ENCODE data around the gene ARVCF.
"Not testable (repeated sequence)": the region's sequence is repeated elsewhere in the genome, so short reads cannot be mapped to it uniquely, and the experiment has no call there.

The ARVCF gene

DNA sequence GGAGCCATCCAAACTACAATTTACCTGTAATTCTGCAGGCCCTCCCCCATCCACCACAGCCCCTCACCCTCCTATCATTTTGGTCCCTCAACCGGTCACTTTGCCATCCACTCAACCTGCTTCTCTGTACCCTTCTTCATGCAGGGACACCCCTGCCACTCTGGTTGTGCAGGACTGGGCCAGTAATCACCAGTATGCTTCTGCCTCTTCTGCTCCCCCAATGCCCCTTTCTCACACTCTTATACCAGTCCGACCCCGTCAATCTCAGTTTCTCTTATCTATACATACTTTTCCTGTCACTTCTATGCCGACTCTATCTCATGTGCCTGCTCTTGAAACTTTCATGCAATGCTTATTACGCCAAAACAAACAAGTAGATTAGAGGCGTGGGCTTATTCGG is 80.1 kb downstream of the ARVCF start:
- no peak for DNase-seq (ENCODE audit: low spot score)

- DNase-seq (ENCODE audit: low spot score): not testable (repeated sequence)
Observed at GRCh38 chr22:19935123-19935718, 81.4 kb downstream of the ARVCF start.

DNA sequence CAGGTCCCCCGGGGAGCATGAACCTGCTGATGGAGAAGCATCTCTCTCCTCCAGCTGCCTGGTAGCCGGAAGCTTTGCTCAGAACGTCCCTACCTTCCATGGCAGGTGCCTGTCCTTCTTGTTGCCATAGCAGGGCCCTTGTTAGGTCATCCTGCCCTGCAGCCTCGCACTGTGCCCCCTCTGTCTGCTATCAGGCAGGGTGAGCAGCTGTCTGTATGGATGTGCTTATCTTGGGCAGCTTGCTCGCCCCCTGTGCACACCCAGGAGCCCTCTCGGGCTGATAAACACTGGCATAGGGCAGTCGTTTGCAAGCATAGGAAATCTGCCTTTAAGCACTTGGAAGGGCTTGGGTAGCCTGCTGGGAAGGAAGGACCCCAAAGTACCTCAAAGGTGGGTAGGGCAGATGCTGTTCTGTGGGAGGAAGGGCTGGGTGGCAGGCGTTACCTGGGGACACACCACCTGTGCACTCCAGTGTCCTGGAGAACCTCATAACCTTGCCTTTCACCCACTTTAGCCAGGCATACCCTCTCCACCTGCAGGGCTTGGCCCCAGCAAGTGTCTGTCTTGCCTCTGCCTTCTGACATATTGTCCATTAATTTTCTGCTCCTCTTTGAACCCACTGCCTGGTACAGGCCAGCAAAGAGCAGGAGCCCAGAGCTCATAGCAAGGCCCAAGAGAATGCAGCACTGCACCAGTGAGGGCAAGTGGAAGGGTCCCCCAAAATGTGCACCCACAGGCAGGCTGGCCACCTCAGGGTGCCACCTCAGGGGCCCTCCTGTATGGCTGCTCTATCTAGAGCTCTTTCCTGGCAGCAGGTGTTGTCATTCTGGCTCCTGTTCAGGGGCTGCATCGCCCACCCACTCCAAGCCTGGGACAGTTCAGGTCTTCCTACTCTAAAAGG is 83.0 kb downstream of the ARVCF start:
- DNase-seq (ENCODE audit: low spot score): no peak

DNA sequence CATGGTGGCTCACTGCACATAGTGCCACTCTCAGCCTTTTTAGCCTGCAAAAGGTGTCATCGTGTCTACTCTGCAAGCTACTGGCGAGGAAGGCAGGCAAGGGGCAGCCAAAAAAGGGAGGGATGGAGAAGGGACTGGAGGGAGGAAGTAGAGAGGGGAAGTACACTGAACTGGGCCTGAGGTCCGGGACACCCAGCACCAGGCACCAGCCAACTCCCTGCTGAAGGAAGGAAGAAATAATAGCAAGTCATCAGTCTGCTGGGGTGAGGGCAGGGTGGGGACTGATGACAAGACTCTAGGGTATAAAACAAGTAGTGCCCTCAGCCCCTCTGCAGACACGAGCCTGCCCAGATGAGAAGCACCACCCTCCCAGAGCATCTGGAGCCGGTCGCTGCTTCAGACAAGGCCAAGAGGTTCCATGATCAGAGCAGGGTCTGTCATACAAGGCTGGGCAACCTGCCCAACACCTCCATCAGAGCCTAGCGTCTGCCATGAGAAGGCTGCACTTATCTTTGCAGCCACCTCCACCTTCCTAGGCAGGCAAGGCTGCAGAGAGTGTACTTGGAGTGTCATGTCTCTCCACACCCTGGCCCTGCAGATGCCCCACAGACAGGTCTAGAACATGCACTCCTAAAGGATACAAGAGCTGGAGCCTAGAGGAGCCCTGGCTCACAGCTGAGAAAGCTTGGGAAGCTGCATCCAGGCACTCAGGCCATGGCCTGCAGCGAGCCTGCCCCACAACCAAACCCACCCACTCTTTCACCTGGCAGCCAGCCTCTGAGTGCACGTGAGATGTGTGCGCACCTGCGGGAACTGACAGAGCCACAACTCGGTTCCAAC is 84.0 kb downstream of the ARVCF start:
- no peak for DNase-seq (ENCODE audit: low spot score)

DNA sequence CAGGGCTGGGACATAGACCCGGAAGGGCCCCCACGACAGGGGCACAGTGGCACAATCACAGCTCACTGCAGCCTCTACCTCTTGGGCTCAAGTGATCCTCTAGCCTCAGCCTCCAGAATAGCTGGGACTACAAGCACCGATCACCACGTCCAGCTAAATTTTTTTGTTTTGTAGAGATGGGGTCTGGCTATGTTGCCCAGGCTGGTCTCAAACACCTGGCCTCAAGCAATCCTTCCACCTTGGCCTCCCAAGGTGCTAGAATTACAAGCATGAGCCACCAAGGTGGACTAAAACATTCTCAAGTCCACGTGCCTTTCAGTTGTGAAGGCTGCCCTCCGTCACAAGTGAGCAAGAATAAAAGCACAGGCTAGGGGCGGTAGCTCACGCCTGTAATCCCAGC is 85.1 kb downstream of the ARVCF start:
- DNase-seq (ENCODE audit: low spot score): no peak

DNA sequence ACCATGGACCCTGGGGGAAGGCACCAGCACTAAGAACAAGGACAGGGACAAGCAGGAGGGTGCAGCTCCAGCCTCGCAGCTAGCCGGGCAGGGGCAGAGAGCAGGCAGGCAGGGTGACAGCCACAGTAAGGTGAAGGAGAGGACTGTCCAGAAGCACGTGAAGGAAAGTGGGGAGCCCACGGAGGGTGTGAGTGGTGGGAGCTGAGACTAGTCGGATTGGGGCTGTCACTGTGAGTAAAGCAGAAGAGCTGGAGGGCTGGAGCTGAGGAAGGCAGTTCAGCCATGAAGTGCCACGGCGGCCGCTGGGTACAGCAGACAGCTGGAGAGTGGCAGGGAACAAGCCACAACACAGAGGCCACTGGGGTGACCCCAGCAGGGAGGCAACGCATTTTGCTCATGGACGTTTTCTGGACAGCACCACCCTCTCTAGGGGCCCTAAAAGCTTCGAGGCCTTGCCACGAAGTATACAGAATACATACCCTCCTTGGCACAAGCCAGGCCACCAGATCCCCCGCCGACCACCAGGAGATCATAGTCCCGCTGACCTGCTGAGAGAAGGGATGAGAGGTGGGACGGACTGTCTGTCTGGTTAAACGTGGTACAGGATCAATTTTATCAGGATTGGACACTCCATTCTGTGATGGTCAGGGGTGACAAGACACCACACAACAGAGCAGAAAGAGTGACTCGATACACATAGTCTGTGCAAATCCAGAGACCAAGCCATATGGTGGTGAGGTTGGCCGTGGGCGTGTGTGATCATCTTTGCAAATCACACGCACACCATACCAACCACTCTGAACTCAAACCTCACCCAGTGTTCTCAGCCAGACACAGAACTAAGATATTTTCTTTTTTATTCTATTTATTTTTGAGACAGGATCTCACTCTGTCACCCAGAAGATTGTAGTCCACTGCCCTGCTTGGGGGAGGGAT is 85.8 kb downstream of the ARVCF start:
- no peak for DNase-seq (ENCODE audit: low spot score)

- no peak for DNase-seq (ENCODE audit: low spot score)
Observed at GRCh38 chr22:19929586-19930550, 86.8 kb downstream of the ARVCF start.

GRCh38 chr22:19928207-19928606 is 88.4 kb downstream of the ARVCF start:
- no peak for DNase-seq (ENCODE audit: low spot score)

DNA sequence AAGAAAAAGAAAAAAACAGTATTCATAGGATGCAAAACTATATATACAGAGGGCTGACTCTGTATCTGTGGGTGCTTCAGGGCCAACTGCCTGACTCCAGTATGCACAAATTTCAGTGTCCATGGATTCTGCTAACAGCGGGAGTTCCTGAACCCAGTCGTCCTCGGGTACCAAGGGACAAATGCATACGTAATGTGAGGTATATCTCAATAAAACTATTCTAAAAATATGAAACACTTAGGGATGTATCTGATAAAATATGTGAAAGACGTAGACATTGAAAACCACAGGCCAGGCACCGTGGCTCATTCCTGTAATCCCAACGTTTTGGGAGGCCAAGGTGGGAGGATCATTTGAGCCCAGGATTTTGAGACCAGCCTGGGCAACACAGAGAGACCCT is 88.9 kb downstream of the ARVCF start:
- DNase-seq (ENCODE audit: low spot score): no peak

DNA sequence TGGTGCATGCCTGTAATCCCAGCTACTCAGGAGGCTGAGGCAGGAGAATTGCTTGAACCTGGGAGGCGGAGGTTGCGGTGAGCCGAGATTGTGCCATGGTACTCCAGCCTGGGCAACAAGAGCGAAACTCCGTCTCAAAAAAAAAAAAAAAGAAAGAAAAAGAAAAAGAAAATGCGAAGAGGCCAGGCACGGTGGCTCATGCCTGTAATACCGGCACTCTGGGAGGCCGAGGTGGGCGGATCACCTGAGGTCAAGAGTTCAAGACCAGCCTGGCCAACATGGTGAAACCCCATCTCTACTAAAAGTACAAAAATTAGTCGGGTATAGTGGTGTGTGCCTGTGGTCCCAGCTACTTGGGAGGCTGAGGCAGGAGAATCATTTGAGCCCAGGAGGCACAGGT is 90.6 kb downstream of the ARVCF start:
- not testable (repeated sequence) for DNase-seq (ENCODE audit: low spot score)

DNA sequence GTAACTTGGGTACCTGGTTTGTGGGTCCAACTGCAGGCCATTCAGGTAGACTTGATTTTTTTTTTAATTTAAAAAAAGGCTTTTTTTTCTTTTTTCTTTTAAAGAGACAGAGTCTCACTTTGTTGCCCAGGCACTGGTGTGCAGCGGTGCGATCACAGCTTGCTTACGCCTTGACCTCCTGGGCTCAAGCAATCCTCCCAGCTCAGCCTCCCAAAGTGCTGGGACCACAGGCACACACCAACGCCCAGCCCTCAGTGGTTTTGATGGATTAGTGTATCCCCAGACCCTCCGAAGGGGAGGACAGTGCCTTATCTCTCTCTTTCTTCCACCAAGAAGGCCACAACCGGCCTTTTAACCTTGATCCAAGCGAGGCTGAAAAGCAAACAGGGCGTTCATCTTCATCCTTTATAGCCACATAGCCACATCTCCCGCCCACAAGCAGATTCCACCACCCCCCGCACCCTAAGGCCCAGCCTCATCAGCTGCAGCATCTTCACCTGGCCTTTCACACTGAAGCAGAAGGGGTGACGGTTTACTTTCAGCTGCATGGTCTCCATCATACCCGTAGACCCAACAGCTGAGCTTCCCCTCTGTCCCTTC is 92.6 kb downstream of the ARVCF start:
- no peak for DNase-seq (ENCODE audit: low spot score)

DNA sequence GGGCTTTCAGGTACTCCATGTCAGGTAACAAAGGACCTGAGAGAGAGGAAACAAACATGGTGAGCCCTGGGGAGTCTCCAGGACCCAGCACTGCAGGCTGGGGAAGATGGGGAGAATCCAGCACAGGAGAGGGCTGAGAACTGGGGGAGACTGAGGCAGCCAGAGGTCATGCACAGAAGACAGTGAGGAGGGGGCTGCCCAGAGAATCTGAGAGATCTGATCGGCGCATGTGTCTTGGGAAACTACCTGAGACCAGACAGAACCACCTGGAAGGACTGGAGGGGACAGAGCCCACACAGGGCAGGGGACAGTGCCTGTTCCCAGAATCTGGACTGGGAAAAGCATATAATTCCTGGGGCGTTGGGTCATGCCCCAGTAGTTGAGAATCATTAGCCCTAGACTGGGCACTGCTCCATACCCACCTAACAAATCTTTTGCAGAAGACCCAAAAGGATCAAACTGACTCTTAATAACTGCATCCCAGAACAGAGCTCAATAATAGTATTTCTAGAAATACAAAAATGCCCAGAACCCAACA is 95.0 kb downstream of the ARVCF start:
- no peak for DNase-seq (ENCODE audit: low spot score)

Data from CD4-positive, alpha-beta T cell treated with Interleukin-2 at 100 ng/mL for 4 hours (primary cell).